ENCODE data around the gene ABCC11. TPM values are rescaled to one million over a fixed set of nuclear protein-coding genes. Genes with fewer than 3 reads are reported as not detected.

Gene ABCC11
- total RNA-seq, 2 donors from 2014 or later: 0.70 TPM; not detected in 1

DNA sequence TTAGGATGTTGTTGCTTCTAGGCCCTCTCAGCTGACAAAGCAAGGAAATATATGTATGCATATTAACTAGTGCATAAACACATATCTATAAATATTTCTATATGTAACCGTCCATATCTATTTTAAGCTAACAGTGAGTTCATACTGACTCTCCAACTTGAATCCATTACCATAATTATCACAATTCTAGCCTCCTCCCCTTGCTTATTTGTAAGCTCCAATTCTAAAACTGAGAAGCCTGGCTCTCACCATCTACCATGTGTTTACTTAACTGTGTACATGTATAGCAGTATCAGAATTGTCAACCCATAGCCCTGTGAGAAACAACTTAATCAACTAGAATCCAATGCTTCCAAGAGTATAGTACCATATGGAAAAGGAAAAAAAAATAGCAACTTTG lies 96.6 kb downstream of the ABCC11 start:
- Mint-ChIP-seq H3K9me3 (no peaks in the 10 kb centered on the region), H3K4me1 (no peaks in the 10 kb centered on the region), H3K4me3 (no peak overlapping the region), H3K36me3 (ENCODE audit: low read depth) (no peaks in the 10 kb centered on the region), H3K27ac (no peak overlapping the region), H3K27me3 (ENCODE audit: insufficient read depth) (peaks cover 5% of the 10 kb centered on the region)
- TF ChIP-seq, protein P1, sequence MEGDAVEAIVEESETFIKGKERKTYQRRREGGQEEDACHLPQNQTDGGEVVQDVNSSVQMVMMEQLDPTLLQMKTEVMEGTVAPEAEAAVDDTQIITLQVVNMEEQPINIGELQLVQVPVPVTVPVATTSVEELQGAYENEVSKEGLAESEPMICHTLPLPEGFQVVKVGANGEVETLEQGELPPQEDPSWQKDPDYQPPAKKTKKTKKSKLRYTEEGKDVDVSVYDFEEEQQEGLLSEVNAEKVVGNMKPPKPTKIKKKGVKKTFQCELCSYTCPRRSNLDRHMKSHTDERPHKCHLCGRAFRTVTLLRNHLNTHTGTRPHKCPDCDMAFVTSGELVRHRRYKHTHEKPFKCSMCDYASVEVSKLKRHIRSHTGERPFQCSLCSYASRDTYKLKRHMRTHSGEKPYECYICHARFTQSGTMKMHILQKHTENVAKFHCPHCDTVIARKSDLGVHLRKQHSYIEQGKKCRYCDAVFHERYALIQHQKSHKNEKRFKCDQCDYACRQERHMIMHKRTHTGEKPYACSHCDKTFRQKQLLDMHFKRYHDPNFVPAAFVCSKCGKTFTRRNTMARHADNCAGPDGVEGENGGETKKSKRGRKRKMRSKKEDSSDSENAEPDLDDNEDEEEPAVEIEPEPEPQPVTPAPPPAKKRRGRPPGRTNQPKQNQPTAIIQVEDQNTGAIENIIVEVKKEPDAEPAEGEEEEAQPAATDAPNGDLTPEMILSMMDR (conservative IDR thresholded peaks at IDR 0.05): no peak
- Histone ChIP-seq H3K27me3 (ENCODE audit: control insufficient read depth, insufficient read depth, low read length, poor library complexity, severe bottlenecking) (no peaks in the 10 kb centered on the region), H3K36me3 (ENCODE audit: control insufficient read depth, insufficient read depth, low read length) (no peaks in the 10 kb centered on the region), H3K4me3 (ENCODE audit: low read length) (no peak overlapping the region), H3K4me1 (ENCODE audit: control insufficient read depth, insufficient read depth, low read length) (no peaks in the 10 kb centered on the region), H3K9ac (ENCODE audit: extremely low read depth, low read length, poor library complexity, severe bottlenecking) (no peak overlapping the region), H3K27ac (ENCODE audit: low read depth, low read length) (no peak overlapping the region), H3K9me3 (ENCODE audit: control insufficient read depth, low read length) (peaks cover 4% of the 10 kb centered on the region)
- no peak for DNase-seq
- 80 to 95% methylated on average over 1 of the region's 1 CpG for WGBS, 2 experiments (ENCODE audit: insufficient coverage in 1 of 2, insufficient read length in 1 of 2)

DNA sequence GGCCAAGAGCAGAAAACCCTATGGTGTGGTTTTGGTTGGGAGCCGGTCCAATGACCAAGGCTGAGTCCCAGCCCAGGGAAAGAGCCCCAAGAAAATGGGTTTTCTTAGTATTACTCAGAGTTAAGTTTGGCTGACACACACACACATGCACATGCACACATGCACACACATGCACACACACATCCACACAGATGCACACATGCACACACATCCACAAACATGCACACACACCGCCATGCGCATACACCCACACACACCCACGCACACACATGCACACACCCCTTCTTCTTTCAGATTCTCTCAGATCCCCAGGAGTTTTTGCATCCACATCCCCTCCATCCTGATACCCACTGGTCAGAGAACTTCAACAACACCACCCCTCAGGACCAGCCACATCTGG lies 100.6 kb downstream of the ABCC11 start:
- no peak for DNase-seq

DNA sequence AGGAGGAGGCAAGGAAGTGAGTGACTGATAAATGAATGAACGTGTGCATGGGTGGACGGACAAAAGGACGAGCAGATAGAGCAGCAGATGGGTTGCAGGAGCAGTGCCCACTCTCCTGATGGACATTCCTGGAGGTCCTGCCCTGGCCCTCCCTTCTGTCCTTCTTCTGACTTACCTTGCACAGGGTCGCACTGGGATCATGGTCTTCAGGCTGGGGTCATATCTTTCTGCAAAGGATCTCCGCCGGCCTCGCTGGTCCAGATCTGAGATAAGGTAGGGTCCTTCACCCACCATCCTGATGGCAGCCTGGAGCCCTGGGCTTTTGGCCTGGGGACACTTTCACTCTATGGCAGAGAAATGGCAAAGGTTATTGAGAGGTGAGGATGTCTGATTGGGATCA lies 101.2 kb downstream of the ABCC11 start:
- no peaks in the 10 kb centered on the region for H3K9me3 Mint-ChIP-seq
- H3K4me1 Mint-ChIP-seq: peaks cover 5% of the 10 kb centered on the region
- H3K9me3 ChIP-seq (ENCODE audit: control insufficient read depth, low read length): peaks cover 4% of the 10 kb centered on the region
- no peak overlapping the region for H3K27ac ChIP-seq (ENCODE audit: low read depth, low read length)
- H3K4me1 ChIP-seq (ENCODE audit: control insufficient read depth, insufficient read depth, low read length): no peaks in the 10 kb centered on the region
- H3K36me3 Mint-ChIP-seq (ENCODE audit: low read depth): no peaks in the 10 kb centered on the region
- no peak overlapping the region for H3K9ac ChIP-seq (ENCODE audit: extremely low read depth, low read length, poor library complexity, severe bottlenecking)
- DNase-seq: no peak
- 97 to 100% methylated on average over 2 to 7 of the region's 7 CpGs for WGBS, 2 experiments (ENCODE audit: insufficient coverage in 1 of 2, insufficient read length in 1 of 2)
- H3K4me3 ChIP-seq (ENCODE audit: low read length): no peak overlapping the region
- TF ChIP-seq, protein P1 (conservative IDR thresholded peaks at IDR 0.05): no peak
- H3K4me3 Mint-ChIP-seq: no peak overlapping the region
- no peak overlapping the region for H3K27ac Mint-ChIP-seq
- H3K27me3 Mint-ChIP-seq (ENCODE audit: insufficient read depth): no peaks in the 10 kb centered on the region
- no peaks in the 10 kb centered on the region for H3K27me3 ChIP-seq (ENCODE audit: control insufficient read depth, insufficient read depth, low read length, poor library complexity, severe bottlenecking)
- H3K36me3 ChIP-seq (ENCODE audit: control insufficient read depth, insufficient read depth, low read length): no peaks in the 10 kb centered on the region

More for the DNA sequence above, 100.6 kb downstream of the ABCC11 start:
- Mint-ChIP-seq H3K9me3 (no peaks in the 10 kb centered on the region), H3K27me3 (ENCODE audit: insufficient read depth) (no peaks in the 10 kb centered on the region), H3K36me3 (ENCODE audit: low read depth) (no peaks in the 10 kb centered on the region), H3K27ac (no peak overlapping the region), H3K4me1 (peaks cover 3% of the 10 kb centered on the region), H3K4me3 (no peak overlapping the region)
- H3K27ac ChIP-seq (ENCODE audit: low read depth, low read length): no peak overlapping the region
- peaks cover 4% of the 10 kb centered on the region for H3K9me3 ChIP-seq (ENCODE audit: control insufficient read depth, low read length)
- 99% methylated on average over 4 of the region's 4 CpGs; no CpG with 5 or more reads in 1 of the 2 experiments for WGBS, 2 experiments (ENCODE audit: insufficient coverage in 1 of 2, insufficient read length in 1 of 2)
- H3K9ac ChIP-seq (ENCODE audit: extremely low read depth, low read length, poor library complexity, severe bottlenecking): no peak overlapping the region
- no peaks in the 10 kb centered on the region for H3K27me3 ChIP-seq (ENCODE audit: control insufficient read depth, insufficient read depth, low read length, poor library complexity, severe bottlenecking)
- H3K36me3 ChIP-seq (ENCODE audit: control insufficient read depth, insufficient read depth, low read length): no peaks in the 10 kb centered on the region
- H3K4me3 ChIP-seq (ENCODE audit: low read length): no peak overlapping the region
- no peaks in the 10 kb centered on the region for H3K4me1 ChIP-seq (ENCODE audit: control insufficient read depth, insufficient read depth, low read length)
- TF ChIP-seq, protein P1 (conservative IDR thresholded peaks at IDR 0.05): no peak

Data from endodermal cell (in vitro differentiated cells).